ENCODE results near the gene TRIM33. TPM values are rescaled to one million over a fixed set of nuclear protein-coding genes. Genes with fewer than 3 reads are reported as not detected.
"Not testable (repeated sequence)": the region's sequence is repeated elsewhere in the genome, so short reads cannot be mapped to it uniquely, and the experiment has no call there.

The TRIM33 gene
- polyA plus RNA-seq, 1 of the 3 experiments (the other 2 are of a cell fraction) = 6.3 TPM

GRCh38 chr1:114369930-114370329 is 141.1 kb downstream of the TRIM33 start:
- H3K4me2 ChIP-seq = no peak overlapping the region
- H3K9ac ChIP-seq = no peak overlapping the region
- no peak overlapping the region for H3K27ac ChIP-seq (ENCODE audit: low read depth in 2 of 2, low read length in 1 of 2)
- ChIA-PET CTCF (interaction anchor here (1.2 to 3.9 kb wide), 2 partner anchors 9 to 24 kb away, joined by 3 to 16 read pairs; no protein-coding TSS in a partner anchor), POLR2A (interaction anchor here (0.6 kb wide), 1 partner anchor 8 kb away, joined by 3 read pairs; no protein-coding TSS in a partner anchor)
- DNase-seq = no peak
- H2AFZ ChIP-seq (ENCODE audit: low read depth) = no peak overlapping the region
- no peaks in the 10 kb centered on the region for H3K9me3 ChIP-seq
- H3K27me3 ChIP-seq (ENCODE audit: insufficient read depth) = no peaks in the 10 kb centered on the region
- H3K4me1 ChIP-seq (ENCODE audit: control insufficient read depth in 1 of 2, insufficient read depth in 2 of 2, low read depth in 1 of 2, low read length in 1 of 2) = no peaks in the 10 kb centered on the region
- no peaks in the 10 kb centered on the region for H3F3A ChIP-seq (replicated peaks; ENCODE audit: insufficient read depth)
- H3K36me3 ChIP-seq (replicated peaks in 1 of 2; ENCODE audit: control insufficient read depth in 1 of 2, insufficient read depth in 2 of 2, low read length in 1 of 2) = no peaks in the 10 kb centered on the region
- WGBS (ENCODE audit: low lambda C conversion rate) = 12% methylated on average over 1 of the region's 1 CpG
- no peaks in the 10 kb centered on the region for H3K9me2 ChIP-seq
- no peak overlapping the region for H3K4me3 ChIP-seq (ENCODE audit: low read depth in 2 of 2, low read length in 1 of 2)
- no peaks in the 10 kb centered on the region for H3K79me2 ChIP-seq (ENCODE audit: insufficient read depth)
- H4K20me1 ChIP-seq (ENCODE audit: insufficient read depth) = no peaks in the 10 kb centered on the region
- TF ChIP-seq FOXJ3 (CRISPR knock-in tag; IDR thresholded peaks at IDR 0.05) = no peak
- TF ChIP-seq, protein P1, sequence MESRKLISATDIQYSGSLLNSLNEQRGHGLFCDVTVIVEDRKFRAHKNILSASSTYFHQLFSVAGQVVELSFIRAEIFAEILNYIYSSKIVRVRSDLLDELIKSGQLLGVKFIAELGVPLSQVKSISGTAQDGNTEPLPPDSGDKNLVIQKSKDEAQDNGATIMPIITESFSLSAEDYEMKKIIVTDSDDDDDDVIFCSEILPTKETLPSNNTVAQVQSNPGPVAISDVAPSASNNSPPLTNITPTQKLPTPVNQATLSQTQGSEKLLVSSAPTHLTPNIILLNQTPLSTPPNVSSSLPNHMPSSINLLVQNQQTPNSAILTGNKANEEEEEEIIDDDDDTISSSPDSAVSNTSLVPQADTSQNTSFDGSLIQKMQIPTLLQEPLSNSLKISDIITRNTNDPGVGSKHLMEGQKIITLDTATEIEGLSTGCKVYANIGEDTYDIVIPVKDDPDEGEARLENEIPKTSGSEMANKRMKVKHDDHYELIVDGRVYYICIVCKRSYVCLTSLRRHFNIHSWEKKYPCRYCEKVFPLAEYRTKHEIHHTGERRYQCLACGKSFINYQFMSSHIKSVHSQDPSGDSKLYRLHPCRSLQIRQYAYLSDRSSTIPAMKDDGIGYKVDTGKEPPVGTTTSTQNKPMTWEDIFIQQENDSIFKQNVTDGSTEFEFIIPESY (IDR thresholded peaks at IDR 0.05; ENCODE audit: borderline replicate concordance, low read depth) = no peak
- no peak for TF ChIP-seq NFIC (IDR thresholded peaks at IDR 0.05; ENCODE audit: borderline replicate concordance)
- TF ChIP-seq RCOR1 (IDR thresholded peaks at IDR 0.05; ENCODE audit: low read length) = no peak
- no peak for TF ChIP-seq RAD21 (IDR thresholded peaks at IDR 0.05; ENCODE audit: low read length)
- TF ChIP-seq EP300 (IDR thresholded peaks at IDR 0.05; ENCODE audit: borderline replicate concordance in 1 of 2, low read depth in 1 of 2, low read length in 1 of 2) = no peak

GRCh38 chr1:114369266-114369919 is 141.6 kb downstream of the TRIM33 start:
- H2AFZ ChIP-seq (ENCODE audit: low read depth); H3K4me1 ChIP-seq (ENCODE audit: control insufficient read depth in 1 of 2, insufficient read depth in 2 of 2, low read depth in 1 of 2, low read length in 1 of 2): not testable (repeated sequence)

DNA sequence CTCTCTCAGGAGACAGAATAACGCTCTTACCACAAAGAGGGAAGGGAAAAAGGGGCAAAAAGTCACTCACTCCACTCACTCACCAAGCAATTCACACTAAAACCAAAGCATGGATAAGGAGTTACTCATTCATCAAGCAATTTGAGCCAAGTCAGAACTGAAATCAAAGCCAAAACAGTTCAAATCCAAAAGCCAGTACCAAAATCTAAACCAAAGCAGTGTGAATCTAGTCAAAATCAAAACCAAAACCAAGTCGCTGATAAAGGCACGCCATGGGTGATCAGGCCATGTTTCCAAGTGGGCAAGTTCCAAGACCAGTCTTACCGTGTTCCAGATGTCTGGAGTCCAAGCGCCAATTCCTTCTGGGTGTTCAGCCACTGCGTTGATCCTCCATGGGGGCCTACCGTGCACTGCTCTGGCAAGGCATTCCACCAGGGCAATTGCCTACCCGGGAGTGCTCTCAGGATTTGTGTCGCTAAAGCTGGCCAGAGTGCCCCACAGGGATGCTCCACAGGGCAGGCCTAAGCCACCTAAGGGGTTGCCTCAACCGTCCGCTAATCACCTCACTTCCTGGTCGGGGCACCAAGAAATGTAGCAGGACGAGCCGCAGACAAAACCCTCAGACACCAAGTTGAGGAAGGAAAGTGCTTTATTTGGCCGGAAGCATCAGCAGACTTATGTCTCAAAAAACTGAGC is 142.3 kb downstream of the TRIM33 start:
- 69% methylated on average over 10 of the region's 15 CpGs for whole genome bisulfite sequencing (ENCODE audit: low lambda C conversion rate)
- no peaks in the 10 kb centered on the region for H3K4me1 ChIP-seq (ENCODE audit: control insufficient read depth in 1 of 2, insufficient read depth in 2 of 2, low read depth in 1 of 2, low read length in 1 of 2)
- H3F3A ChIP-seq (replicated peaks; ENCODE audit: insufficient read depth) = no peaks in the 10 kb centered on the region
- no peaks in the 10 kb centered on the region for H4K20me1 ChIP-seq (ENCODE audit: insufficient read depth)
- no peak overlapping the region for H3K9ac ChIP-seq
- H3K9me3 ChIP-seq = no peaks in the 10 kb centered on the region
- H3K9me2 ChIP-seq = no peaks in the 10 kb centered on the region
- H3K4me2 ChIP-seq = no peak overlapping the region
- no peak overlapping the region for H3K4me3 ChIP-seq (ENCODE audit: low read depth in 2 of 2, low read length in 1 of 2)
- POLR2A ChIA-PET = no interaction called here
- no peak overlapping the region for H3K27ac ChIP-seq (ENCODE audit: low read depth in 2 of 2, low read length in 1 of 2)
- H3K36me3 ChIP-seq (replicated peaks in 1 of 2; ENCODE audit: control insufficient read depth in 1 of 2, insufficient read depth in 2 of 2, low read length in 1 of 2) = no peaks in the 10 kb centered on the region
- no peaks in the 10 kb centered on the region for H3K79me2 ChIP-seq (ENCODE audit: insufficient read depth)
- no peak overlapping the region for H2AFZ ChIP-seq (ENCODE audit: low read depth)
- TF ChIP-seq TCF12 (IDR thresholded peaks at IDR 0.05) (no peak), JUND (IDR thresholded peaks at IDR 0.05) (no peak), TEAD4 (IDR thresholded peaks at IDR 0.05; ENCODE audit: borderline replicate concordance, insufficient read depth) (no peak), RFX5 (IDR thresholded peaks at IDR 0.05; ENCODE audit: low read length) (no peak), TAF1 (IDR thresholded peaks at IDR 0.05; ENCODE audit: borderline replicate concordance, low read depth, low read length) (no peak), ELF1 (IDR thresholded peaks at IDR 0.05) (no peak)
- TF ChIP-seq, protein P2, sequence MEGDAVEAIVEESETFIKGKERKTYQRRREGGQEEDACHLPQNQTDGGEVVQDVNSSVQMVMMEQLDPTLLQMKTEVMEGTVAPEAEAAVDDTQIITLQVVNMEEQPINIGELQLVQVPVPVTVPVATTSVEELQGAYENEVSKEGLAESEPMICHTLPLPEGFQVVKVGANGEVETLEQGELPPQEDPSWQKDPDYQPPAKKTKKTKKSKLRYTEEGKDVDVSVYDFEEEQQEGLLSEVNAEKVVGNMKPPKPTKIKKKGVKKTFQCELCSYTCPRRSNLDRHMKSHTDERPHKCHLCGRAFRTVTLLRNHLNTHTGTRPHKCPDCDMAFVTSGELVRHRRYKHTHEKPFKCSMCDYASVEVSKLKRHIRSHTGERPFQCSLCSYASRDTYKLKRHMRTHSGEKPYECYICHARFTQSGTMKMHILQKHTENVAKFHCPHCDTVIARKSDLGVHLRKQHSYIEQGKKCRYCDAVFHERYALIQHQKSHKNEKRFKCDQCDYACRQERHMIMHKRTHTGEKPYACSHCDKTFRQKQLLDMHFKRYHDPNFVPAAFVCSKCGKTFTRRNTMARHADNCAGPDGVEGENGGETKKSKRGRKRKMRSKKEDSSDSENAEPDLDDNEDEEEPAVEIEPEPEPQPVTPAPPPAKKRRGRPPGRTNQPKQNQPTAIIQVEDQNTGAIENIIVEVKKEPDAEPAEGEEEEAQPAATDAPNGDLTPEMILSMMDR (IDR thresholded peaks at IDR 0.05) = no peak
- TF ChIP-seq, protein P3, sequence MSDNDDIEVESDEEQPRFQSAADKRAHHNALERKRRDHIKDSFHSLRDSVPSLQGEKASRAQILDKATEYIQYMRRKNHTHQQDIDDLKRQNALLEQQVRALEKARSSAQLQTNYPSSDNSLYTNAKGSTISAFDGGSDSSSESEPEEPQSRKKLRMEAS (IDR thresholded peaks at IDR 0.05; ENCODE audit: low read depth) = no peak
- no peaks in the 10 kb centered on the region for H3K27me3 ChIP-seq (ENCODE audit: insufficient read depth)
- CTCF ChIA-PET = interaction anchor here (0.6 to 3.9 kb wide), 2 partner anchors 22 to 58 kb away, joined by 3 to 16 read pairs; no protein-coding TSS in a partner anchor
- DNase-seq = no peak

More at GRCh38 chr1:114369266-114369919, 141.6 kb downstream of the TRIM33 start:
- WGBS (ENCODE audit: low lambda C conversion rate) = 47% methylated on average over 5 of the region's 5 CpGs
- H3K9ac ChIP-seq; H3K9me3 ChIP-seq; H3K9me2 ChIP-seq; H3K27me3 ChIP-seq (ENCODE audit: insufficient read depth); H4K20me1 ChIP-seq (ENCODE audit: insufficient read depth); H3K27ac ChIP-seq (ENCODE audit: low read depth in 2 of 2, low read length in 1 of 2); H3F3A ChIP-seq (replicated peaks; ENCODE audit: insufficient read depth); POLR2A ChIA-PET; H3K36me3 ChIP-seq (replicated peaks in 1 of 2; ENCODE audit: control insufficient read depth in 1 of 2, insufficient read depth in 2 of 2, low read length in 1 of 2); H3K4me2 ChIP-seq; H3K79me2 ChIP-seq (ENCODE audit: insufficient read depth); DNase-seq; H3K4me3 ChIP-seq (ENCODE audit: low read depth in 2 of 2, low read length in 1 of 2): not testable (repeated sequence)
- CTCF ChIA-PET = interaction anchor here (0.6 to 3.9 kb wide), 3 partner anchors 10 to 58 kb away, joined by 3 to 16 read pairs (median 3); no protein-coding TSS in a partner anchor
